Epithelial cell of proximal tubule (primary cell): ENCODE results near the gene EIF2AK2. TPM values are rescaled to one million over a fixed set of nuclear protein-coding genes. Genes with fewer than 3 reads are reported as not detected.

Experiments
- DNase-seq: peaks from one replicate; pipeline ENCODE4 v3.0.0-alpha.2; 2011; ENCODE audit warnings: low read depth
- H3K4me3 ChIP-seq: 2 replicates; pipeline ENCODE4 v1.5.1; 2011; ENCODE audit warnings: low read depth, mild to moderate bottlenecking, low read length
- total RNA-seq: library from RNA; depleted of rRNA; stranded (reverse); fragments of >200 nt; gene quantifications from 2 replicates; pipeline ENCODE4 v1.2.3, GENCODE V29; 2015
- TF ChIP-seq, protein P1 (sequence below): conservative IDR thresholded peaks from 2 replicates; pipeline ENCODE4 v1.5.1; 2012; ENCODE audit warnings: low read depth, mild to moderate bottlenecking, low read length

The EIF2AK2 gene
- total RNA-seq, 1 donor from 2014 or later, result 16.7 TPM

DNA sequence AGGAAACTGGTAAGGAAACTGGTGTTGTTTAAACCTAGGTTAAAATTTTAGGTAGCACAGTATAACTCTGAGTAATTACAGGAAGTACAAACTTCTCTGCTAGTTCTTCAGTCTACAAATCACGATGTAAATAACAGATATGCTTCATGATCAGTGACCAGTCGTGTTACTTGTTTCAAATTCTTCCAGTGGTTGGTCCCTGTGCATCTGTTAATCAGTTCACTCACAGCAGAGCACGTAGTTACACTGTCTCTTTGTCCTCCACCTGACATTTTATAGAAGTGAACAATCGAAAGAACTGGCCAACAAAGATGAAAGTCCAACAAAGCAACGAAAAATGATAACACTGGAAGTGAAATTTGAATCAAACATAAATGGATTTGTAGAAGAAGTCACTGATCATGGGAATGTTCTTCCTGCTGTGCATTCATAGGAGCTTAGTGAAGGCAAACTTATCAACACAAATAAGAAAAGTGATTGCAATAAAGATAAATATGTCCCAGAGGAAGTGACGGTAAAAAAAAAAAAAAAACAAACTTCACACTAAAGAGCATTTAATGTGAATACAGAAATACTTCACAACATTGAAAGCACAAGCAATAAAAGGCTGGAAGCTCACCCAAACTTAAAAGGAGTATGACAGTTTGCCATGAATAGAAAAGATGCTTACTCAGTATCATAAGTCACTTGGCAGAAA, 7.0 kb downstream of the EIF2AK2 start:
- H3K4me3 ChIP-seq, result no peak overlapping the region
- no peak for DNase-seq
- TF ChIP-seq, protein P1, sequence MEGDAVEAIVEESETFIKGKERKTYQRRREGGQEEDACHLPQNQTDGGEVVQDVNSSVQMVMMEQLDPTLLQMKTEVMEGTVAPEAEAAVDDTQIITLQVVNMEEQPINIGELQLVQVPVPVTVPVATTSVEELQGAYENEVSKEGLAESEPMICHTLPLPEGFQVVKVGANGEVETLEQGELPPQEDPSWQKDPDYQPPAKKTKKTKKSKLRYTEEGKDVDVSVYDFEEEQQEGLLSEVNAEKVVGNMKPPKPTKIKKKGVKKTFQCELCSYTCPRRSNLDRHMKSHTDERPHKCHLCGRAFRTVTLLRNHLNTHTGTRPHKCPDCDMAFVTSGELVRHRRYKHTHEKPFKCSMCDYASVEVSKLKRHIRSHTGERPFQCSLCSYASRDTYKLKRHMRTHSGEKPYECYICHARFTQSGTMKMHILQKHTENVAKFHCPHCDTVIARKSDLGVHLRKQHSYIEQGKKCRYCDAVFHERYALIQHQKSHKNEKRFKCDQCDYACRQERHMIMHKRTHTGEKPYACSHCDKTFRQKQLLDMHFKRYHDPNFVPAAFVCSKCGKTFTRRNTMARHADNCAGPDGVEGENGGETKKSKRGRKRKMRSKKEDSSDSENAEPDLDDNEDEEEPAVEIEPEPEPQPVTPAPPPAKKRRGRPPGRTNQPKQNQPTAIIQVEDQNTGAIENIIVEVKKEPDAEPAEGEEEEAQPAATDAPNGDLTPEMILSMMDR, result no peak

DNA sequence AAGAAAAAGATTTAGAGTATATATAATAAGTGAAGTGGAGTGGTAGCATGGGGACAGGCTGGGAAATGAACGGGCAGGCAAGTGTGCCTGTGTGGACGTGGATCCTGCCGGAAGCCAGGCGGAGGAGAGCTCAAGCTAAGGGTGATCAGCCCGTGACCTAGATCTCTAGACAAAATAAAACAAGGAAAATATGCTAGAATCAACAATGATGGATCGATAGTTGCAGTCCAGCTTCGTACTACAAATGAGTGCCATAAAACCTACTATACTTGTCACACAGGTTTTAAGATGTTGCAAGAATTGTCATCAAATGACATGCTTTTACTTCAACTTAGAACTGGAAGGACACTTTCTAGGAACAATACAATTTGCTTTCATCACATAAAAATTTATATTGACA, 8.5 kb downstream of the EIF2AK2 start:
- H3K4me3 ChIP-seq, result no peak overlapping the region
- DNase-seq, result no peak
- TF ChIP-seq, protein P1, result no peak

DNA sequence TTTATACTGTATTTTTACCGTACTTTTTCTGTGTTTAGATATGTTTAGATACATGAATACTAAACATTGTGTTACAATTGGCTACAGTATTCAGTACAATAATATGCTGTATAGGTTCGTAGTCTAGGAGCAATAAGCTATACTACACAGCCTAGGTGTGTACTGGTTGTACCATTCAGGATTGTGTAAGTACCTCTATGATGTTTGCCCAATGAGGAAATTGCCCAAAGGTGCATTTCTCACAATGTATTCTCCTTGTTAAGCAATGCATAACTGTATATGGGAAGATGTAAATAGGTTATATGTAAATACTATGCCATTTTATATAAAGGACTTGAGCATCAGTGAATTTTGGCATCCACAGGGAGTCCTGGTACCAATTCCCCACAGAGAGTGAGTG, 10.7 kb downstream of the EIF2AK2 start:
- TF ChIP-seq, protein P1, result no peak
- DNase-seq, result no peak
- H3K4me3 ChIP-seq, result no peak overlapping the region

DNA sequence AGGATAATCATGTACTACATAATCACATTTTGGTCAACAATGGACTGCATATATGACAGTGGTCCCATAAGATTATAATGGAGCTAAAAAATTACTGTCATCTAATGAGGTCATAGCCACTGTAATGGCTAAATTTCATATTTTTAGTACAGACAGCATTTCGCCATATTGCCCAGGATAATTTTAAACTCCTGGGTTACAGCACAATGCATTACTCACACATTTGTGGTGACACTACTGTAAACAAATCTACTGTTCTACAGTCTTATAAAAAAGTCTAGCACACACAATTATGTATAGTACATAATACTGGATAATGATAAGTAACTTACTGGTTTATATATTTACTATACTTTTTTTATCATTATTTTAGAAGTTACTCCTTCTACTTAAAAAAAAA, 12.8 kb downstream of the EIF2AK2 start:
- DNase-seq, result no peak
- H3K4me3 ChIP-seq, result no peak overlapping the region
- TF ChIP-seq, protein P1, result no peak

DNA sequence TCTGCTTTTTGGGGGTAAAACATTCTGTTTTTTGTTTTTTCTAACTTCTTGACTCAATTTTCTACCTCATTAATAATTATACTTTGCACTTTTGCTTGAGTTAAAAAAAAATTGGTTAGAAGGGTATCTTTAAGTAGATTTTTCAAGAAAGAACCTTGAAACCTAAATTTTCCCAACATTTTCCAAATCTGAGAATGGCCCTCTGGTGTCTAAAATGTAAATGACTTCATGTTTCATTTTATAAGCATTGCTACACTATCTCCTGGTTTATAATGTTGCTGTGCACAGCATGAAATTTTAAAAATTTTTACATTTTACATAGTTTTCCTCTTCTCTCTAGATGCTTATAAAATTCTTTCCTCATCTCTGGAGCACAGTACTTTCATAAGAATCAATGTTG, 14.2 kb downstream of the EIF2AK2 start:
- no peak overlapping the region for H3K4me3 ChIP-seq
- TF ChIP-seq, protein P1, result no peak
- DNase-seq, result no peak

DNA sequence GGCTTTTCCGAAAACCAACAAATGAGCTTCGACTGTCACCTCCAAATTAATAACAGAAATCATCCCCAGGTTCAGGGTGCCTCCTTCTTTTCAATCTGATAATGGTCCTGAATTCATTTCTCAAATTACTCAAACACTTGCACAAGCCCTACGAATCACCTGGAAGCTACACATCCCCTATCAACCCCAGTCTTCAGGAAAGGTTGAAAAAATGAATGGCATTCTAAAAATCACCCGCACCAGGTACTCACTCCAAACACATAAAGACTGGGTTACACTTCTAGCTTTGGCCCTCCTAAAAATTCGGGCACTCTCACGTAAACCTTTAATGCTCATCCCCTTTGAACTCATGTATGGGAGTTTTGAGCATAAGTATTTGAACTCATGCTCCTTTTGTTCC, 23.9 kb downstream of the EIF2AK2 start:
- H3K4me3 ChIP-seq, result no peak overlapping the region
- no peak for DNase-seq
- TF ChIP-seq, protein P1, result no peak

DNA sequence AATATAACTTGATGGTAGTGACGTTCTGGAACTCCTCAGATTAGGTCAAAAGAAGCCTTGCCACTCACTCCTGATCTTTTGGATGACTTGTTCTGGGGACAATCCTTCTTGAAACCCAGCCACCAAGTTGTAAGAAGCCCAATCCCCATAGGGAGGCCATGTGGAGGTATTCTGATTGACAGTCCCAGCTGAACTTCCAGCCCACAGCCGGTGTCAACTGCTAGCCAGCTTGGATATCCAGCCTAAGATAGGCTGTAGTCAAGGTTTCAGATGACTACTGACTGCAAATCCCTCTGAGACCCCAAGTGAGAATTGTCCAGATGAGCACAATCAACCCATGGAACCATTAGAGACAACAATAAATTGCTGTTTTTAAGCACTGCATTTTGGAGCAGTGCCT, 31.4 kb downstream of the EIF2AK2 start:
- TF ChIP-seq, protein P1, result no peak
- no peak overlapping the region for H3K4me3 ChIP-seq
- no peak for DNase-seq
